ENCODE measurements around the gene MKX.
"Not testable (repeated sequence)": the region's sequence is repeated elsewhere in the genome, so short reads cannot be mapped to it uniquely, and the experiment has no call there.

Gene MKX

DNA sequence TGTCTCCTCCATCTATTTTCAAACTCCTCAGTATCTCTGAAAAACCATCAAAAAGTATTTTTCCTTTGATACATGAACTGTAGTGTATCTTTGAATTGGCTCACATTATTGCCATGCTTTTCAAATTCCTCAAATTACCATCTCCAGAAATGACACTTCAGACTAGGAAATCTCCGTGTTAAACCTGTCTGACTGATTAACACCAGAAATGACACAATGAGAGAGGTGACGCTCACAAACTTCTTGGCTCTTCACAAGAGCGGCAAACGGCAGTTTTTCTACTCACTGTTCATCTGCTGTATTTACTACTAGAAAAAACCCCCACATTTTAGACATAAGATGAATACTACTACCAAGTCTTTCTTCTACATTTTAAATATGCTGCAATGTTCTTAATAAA lies 56.6 kb downstream of the MKX start:
- no peak for DNase-seq

DNA sequence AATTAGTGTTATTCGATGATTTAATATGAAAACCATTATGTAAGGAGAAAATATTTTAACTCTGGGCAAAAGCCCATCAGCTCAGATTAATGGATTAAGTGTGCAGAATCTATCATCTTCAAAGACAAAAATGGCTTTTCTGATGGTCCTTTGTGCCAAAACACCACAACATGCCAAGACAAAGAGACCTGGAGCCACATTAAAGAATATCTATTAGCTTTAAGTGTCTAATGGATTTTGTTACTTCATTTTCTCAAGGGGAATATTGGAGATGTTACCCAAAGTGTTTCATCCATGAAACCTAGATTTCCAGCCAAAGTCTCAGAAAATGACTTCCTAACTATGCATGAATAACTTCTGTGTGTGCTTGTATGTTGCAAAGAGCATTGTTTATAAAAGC lies 57.3 kb downstream of the MKX start:
- no peak for DNase-seq

GRCh38 chr10:27687743-27688142 lies 57.9 kb downstream of the MKX start:
- DNase-seq = no peak

DNA sequence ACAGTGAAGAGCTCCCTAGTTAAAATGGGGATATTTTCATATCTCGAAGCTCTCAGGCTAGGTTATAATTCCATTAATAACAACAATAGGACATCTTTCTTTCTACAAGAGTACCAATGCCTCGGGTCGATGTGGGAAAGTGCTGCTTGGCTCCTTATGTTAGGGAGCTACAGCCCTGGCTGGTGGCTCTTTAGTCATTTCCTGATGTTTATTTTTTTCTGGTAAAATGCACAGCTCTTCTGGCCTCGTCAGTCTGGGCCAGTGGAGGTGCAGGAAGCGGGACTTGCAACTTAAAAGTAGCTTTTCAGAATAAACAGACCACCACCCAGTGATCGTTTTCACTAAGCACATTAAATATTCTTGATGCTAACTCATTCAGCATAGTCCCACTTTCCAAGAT lies 58.3 kb downstream of the MKX start:
- no peak for DNase-seq

- DNase-seq = no peak
Measured at GRCh38 chr10:27685681-27686080, 59.9 kb downstream of the MKX start.

- DNase-seq = no peak
Measured at GRCh38 chr10:27683226-27683625, 62.4 kb downstream of the MKX start.

DNA sequence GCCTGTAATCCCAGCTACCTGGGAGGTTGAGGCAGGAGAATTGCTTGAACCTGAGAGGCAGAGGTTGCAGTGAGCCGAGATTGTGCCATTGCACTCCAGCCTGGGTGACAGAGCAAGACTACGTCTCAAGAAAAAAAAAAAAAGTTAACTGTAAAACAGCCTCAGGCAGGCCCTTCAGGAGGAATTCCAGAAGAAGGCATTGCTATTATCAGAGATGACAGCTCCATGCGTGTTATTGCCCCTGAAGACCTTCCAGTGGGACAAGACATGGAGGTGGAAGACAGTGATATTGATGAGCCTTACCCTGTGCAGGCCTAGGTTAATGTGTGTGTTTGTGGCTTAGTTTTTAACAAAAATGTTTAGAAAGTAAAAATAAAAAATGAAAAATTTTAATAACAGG lies 63.8 kb downstream of the MKX start:
- DNase-seq = not testable (repeated sequence)

DNA sequence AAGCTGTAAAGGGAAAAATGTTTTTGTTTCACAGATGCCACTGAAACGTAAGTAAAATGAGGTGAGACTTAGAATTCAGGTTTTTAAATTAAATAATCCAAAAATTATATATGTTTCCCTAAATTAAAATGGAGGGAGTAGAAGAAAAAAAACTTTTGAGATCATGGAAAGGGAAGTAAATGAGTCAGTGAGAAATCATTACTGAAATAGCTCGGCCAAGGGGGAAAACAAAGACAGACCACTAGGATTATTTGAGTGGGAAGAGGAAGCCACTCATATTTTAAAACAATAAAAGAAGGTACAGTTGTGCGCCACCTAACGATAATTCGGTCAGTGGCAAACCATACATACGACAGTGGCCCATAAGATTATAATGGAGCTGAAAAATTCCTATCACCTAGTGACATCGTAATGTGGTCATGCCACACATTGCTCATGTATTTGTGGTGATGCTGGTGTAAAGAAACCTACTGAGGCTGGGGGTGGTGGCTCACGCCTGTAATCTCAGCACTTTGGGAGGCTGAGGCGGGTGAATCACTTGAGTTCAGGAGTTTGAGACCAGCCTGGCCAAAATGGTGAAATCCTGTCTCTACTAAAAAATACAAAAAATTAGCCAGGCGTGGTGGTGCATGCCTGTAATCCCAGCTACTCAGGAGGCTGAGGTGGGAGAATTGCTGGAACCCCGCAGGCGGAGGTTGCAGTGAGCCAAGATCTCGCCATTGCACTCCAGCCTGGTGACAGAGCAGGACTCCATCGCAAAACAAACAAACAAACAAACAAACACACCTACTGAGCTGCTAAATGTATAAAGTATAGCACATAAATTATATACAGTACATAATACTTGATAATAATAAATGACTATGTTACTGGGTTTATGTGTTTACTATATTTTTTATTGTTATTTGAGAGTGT lies 64.7 kb downstream of the MKX start:
- DNase-seq = no peak

- no peak for DNase-seq
Measured at GRCh38 chr10:27680006-27680557, 65.5 kb downstream of the MKX start.

DNA sequence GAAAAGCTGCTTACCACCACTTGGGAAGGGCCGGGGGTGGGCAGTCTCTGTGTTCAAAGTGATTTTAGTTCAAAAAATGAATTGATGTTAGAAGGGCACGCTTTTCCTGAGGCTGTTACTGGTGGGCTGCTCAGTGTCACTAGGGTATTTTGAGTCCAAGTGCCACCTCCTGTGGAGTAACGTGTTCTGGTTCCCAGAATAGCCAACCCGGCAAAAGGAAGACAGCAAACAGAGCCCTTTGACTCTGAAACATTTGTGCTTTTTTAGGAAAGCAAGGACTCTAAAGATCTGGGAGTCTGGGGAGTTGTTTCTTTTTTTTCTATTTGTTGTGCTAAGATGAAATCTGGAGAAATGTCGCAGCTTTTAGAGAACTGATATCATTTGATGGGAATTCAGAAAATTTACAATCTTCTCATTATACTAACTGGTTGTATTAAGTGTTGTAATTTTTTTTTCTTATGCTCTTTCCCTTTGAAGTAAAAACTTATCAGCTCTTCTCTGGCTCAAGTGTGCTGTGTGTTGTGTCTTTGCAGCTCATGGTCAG lies 66.2 kb downstream of the MKX start:
- DNase-seq = no peak

DNA sequence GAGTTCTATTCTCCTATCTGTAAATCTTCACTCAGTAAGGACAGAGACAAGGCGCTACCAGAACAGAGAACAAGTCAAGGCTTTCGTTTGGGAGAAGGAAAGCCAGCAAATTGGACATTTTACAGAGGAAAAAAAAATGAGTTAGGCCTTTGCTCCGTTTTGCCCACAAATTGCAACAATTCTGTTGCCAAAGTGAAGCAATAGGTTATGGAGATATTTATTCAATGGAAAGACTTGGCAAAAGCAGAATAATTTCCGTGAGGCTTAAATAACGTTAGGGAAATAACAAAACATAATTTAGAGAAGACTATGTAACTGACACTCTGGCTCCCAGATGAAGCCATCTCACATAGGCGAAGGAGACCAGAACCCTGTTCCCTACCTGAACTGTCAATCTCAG lies 67.5 kb downstream of the MKX start:
- no peak for DNase-seq

- no peak for DNase-seq
Measured at GRCh38 chr10:27673065-27673464, 72.6 kb downstream of the MKX start.

- no peak for DNase-seq
Measured at GRCh38 chr10:27671821-27672220, 73.8 kb downstream of the MKX start.

DNA sequence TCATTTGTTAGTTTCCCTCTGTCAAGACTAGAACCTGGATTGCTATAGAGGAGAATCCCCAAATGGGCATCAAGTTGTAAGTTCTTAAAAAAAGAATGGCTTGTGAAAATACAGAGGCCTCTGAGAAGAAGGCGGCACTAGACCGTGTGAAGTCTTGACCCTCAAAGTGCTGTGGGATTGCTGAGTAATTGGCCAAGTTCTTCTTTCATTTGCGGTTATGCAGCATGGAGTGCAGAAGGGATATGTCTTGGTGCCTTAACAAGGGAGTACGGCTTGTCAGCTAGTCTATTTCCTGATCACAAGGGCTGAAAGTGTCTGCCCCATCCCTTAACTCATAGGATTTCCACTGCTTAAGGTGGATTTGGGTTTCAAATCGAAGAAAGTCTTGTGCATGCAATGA lies 81.2 kb downstream of the MKX start:
- no peak for DNase-seq

DNA sequence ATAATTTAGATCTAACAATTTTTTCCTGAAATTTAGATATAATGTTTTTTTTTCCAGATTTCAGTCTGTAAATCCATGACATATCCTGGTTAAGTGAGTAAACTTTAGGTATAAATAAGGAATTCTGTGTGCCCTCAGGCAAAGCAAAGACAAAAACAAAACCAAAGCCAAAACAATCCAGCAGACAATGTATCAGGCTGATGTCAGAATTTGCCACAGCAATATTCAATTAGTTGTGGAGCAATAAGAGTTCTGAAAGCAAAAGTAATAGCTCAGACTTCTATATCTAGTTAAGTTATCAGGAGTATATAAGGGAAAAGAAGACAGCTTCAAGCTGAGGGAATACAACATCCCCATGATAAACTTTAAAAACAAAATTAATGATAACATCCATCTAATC lies 82.0 kb downstream of the MKX start:
- DNase-seq = no peak

GRCh38 chr10:27661514-27662286 lies 83.9 kb downstream of the MKX start:
- no peak for DNase-seq

DNA sequence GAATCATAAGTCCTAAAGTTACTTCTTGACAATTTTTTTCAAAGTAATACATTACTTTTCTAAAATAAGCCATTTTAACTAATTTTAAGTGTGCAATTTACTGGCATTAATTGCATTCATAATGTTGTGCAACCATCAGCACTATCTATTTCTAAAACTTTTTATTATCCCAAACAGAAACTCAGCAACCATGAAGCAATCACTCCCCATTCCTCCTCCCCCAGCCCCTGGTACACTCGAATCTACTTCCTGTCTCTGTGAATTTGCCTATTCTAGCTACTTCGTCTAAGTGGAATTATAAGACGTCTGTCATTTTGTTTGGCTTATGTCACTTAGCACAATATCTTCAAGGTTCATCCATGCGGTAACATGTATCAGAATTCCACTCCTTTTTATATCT lies 84.9 kb downstream of the MKX start:
- DNase-seq = no peak

- DNase-seq = no peak
Measured at GRCh38 chr10:27660268-27660667, 85.4 kb downstream of the MKX start.

GRCh38 chr10:27659786-27660185 lies 85.8 kb downstream of the MKX start:
- no peak for DNase-seq

GRCh38 chr10:27658788-27659187 lies 86.8 kb downstream of the MKX start:
- DNase-seq = no peak

DNA sequence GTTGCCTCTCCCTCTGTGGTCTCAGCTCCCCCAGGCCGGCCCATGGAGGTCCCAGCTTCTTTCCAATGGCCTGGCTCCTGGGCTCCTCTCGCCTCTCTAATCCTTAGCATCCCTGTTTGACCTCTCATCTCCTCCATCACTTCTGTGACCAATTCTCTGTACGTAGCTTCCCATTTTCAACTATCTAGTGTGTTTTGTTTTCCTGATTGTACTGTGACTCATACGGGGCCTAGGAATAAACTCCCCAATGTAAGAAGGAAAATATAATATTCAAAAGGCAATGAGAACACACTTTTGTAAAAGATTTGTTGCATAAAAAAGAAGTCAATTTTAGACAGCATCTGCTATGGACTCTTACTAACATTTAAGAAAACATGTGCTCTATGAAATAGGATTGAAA lies 90.3 kb downstream of the MKX start:
- no peak for DNase-seq

DNA sequence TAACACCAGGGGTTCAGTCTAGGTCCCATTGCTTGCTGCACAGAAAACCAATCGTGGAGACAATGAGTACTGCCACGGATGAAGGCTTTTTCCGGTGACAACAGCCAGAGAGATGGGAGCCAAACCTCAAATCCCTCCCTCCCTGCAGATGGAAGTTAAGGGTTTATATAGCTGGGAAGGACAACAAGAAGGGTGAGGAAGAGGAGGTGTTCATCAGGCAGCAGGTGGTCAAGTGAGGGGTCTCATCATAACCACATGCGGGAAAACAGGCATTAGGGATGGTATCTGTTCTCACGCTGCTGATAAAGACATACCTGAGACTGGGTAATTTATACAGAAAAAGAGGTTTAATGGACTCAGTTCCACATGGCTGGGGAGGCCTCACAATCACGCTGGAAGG lies 91.3 kb downstream of the MKX start:
- no peak for DNase-seq

GRCh38 chr10:27646604-27647175 lies 98.9 kb downstream of the MKX start:
- no peak for DNase-seq
